ENCODE results near the gene PTPRA. TPM values are rescaled to one million over a fixed set of nuclear protein-coding genes. Genes with fewer than 3 reads are reported as not detected.
"Not testable (repeated sequence)": the region's sequence is repeated elsewhere in the genome, so short reads cannot be mapped to it uniquely, and the experiment has no call there.

Gene PTPRA
- total RNA-seq, 4 donors from 2014 or later = 50.7 to 96.7 (median 64.1) TPM

GRCh38 chr20:2890742-2891141 lies 17.5 kb downstream of the PTPRA start:
- TF ChIP-seq CTCF (IDR thresholded peaks at IDR 0.05) (no peak), POLR2A (IDR thresholded peaks at IDR 0.05) (no peak)
- H3K4me3 ChIP-seq (ENCODE audit: low read depth, poor library complexity, severe bottlenecking) = no peak overlapping the region
- intact Hi-C loops (cut with DNase I; ENCODE audit: low total_unique reads) = no loop called here
- WGBS, 2 donors = 46 to 48% methylated on average over 2 of the region's 2 CpGs
- no peak for DNase-seq (ENCODE audit: low spot score in 2 of 2)

GRCh38 chr20:2891343-2891742 lies 18.1 kb downstream of the PTPRA start:
- TF ChIP-seq POLR2A (IDR thresholded peaks at IDR 0.05) (no peak), CTCF (IDR thresholded peaks at IDR 0.05) (no peak)
- WGBS, 2 donors = 85 to 86% methylated on average over 2 of the region's 2 CpGs
- H3K4me3 ChIP-seq (ENCODE audit: low read depth, poor library complexity, severe bottlenecking) = no peak overlapping the region

GRCh38 chr20:2892376-2892775 lies 19.1 kb downstream of the PTPRA start:
- WGBS, 2 donors = 93 to 94% methylated on average over 3 of the region's 3 CpGs
- no peak for TF ChIP-seq CTCF (IDR thresholded peaks at IDR 0.05)
- no peak for TF ChIP-seq POLR2A (IDR thresholded peaks at IDR 0.05)
- intact Hi-C loops (cut with DNase I; ENCODE audit: low total_unique reads) = no loop called here
- no peak for DNase-seq (ENCODE audit: low spot score in 2 of 2)
- H3K4me3 ChIP-seq (ENCODE audit: low read depth, poor library complexity, severe bottlenecking) = no peak overlapping the region

More at GRCh38 chr20:2891343-2891742, 18.1 kb downstream of the PTPRA start:
- no peak for DNase-seq (ENCODE audit: low spot score in 2 of 2)
- intact Hi-C loops (cut with DNase I; ENCODE audit: low total_unique reads) = no loop called here

- WGBS, 2 donors = 89 to 92% methylated on average over 2 of the region's 2 CpGs
- intact Hi-C loops (cut with DNase I; ENCODE audit: low total_unique reads) = no loop called here
- H3K4me3 ChIP-seq (ENCODE audit: low read depth, poor library complexity, severe bottlenecking) = no peak overlapping the region
- TF ChIP-seq CTCF (IDR thresholded peaks at IDR 0.05) (no peak), POLR2A (IDR thresholded peaks at IDR 0.05) (no peak)
- DNase-seq (ENCODE audit: low spot score in 2 of 2) = no peak
Measured at GRCh38 chr20:2894221-2894620, 20.9 kb downstream of the PTPRA start.

- intact Hi-C loops (cut with DNase I; ENCODE audit: low total_unique reads); H3K4me3 ChIP-seq (ENCODE audit: low read depth, poor library complexity, severe bottlenecking); DNase-seq (ENCODE audit: low spot score in 2 of 2): not testable (repeated sequence)
- 98 to 99% methylated on average over 3 of the region's 3 CpGs for WGBS, 2 donors
Measured at GRCh38 chr20:2895154-2895553, 21.9 kb downstream of the PTPRA start.

- TF ChIP-seq POLR2A (IDR thresholded peaks at IDR 0.05) (no peak), CTCF (IDR thresholded peaks at IDR 0.05) (no peak)
- intact Hi-C loops (cut with DNase I; ENCODE audit: low total_unique reads) = no loop called here
- no peak overlapping the region for H3K4me3 ChIP-seq (ENCODE audit: low read depth, poor library complexity, severe bottlenecking)
- no peak for DNase-seq (ENCODE audit: low spot score in 2 of 2)
- 88 to 91% methylated on average over 3 of the region's 3 CpGs for WGBS, 2 donors
Measured at GRCh38 chr20:2899243-2899642, 26.0 kb downstream of the PTPRA start.
